Mesenchymal stem cell (in vitro differentiated cells and primary cell): ENCODE data around the gene UGT1A10. TPM values are rescaled to one million over a fixed set of nuclear protein-coding genes. Genes with fewer than 3 reads are reported as not detected.
"Not testable (repeated sequence)": the region's sequence is repeated elsewhere in the genome, so short reads cannot be mapped to it uniquely, and the experiment has no call there.

Experiments used
- DNase-seq: peaks from one replicate; pipeline ENCODE4 v3.0.0-alpha.2; 2013
- H2AFZ ChIP-seq: one replicate; pipeline ENCODE4 v1.6.1; 2013; ENCODE audit warnings: low read depth, mild to moderate bottlenecking, control low read depth, inconsistent platforms, low read length, moderate library complexity
- H2AK5ac ChIP-seq: 2 replicates; pipeline ENCODE4 v1.6.1; 2013; ENCODE audit warnings: low read length, moderate library complexity, mild to moderate bottlenecking, inconsistent platforms; ENCODE audit not compliant: severe bottlenecking
- H2BK120ac ChIP-seq: one replicate; pipeline ENCODE4 v1.6.1; 2013; ENCODE audit warnings: low read depth, mild to moderate bottlenecking, inconsistent platforms, low read length, moderate library complexity
- H2BK12ac ChIP-seq, 2 experiments: one replicate each; pipeline ENCODE4 v1.6.1; 2013; ENCODE audit warnings: inconsistent platforms in 2 of 2, low read length in 2 of 2, mild to moderate bottlenecking in 2 of 2, moderate library complexity in 2 of 2, control low read depth in 1 of 2
- H2BK15ac ChIP-seq: one replicate; pipeline ENCODE4 v1.6.1; 2013; ENCODE audit warnings: mild to moderate bottlenecking, low read depth, inconsistent platforms; ENCODE audit not compliant: poor library complexity, severe bottlenecking
- H2BK5ac ChIP-seq: 2 replicates; pipeline ENCODE4 v1.6.1; 2013; ENCODE audit warnings: low read depth, mild to moderate bottlenecking, low read length, control low read depth, inconsistent platforms; ENCODE audit not compliant: poor library complexity, severe bottlenecking
- H3K14ac ChIP-seq, 2 experiments: one replicate each; pipeline ENCODE4 v1.6.1; 2013; ENCODE audit warnings: inconsistent platforms in 2 of 2, low read length in 2 of 2, control low read depth in 1 of 2, mild to moderate bottlenecking in 1 of 2, moderate library complexity in 1 of 2
- H3K18ac ChIP-seq, 2 experiments: one replicate each; pipeline ENCODE4 v1.6.1; 2013; ENCODE audit warnings: inconsistent platforms in 2 of 2, low read length in 2 of 2, control low read depth in 1 of 2, low read depth in 1 of 2, mild to moderate bottlenecking in 1 of 2
- H3K23ac ChIP-seq, 2 experiments: one replicate each; pipeline ENCODE4 v1.6.1; 2013; ENCODE audit warnings: inconsistent platforms in 2 of 2, low read length in 2 of 2, mild to moderate bottlenecking in 2 of 2, moderate library complexity in 2 of 2, control low read depth in 1 of 2
- H3K27ac ChIP-seq: 2 replicates; pipeline ENCODE4 v1.5.1; 2013; ENCODE audit warnings: mild to moderate bottlenecking, moderate library complexity, low read length, control low read depth, inconsistent platforms; ENCODE audit not compliant: poor library complexity, severe bottlenecking
- H3K27me3 ChIP-seq, 2 experiments: 2 replicates each; pipeline versions ENCODE4 v1.6.1 to v1.7.0; 2013; ENCODE audit warnings: low read length in 2 of 2, mild to moderate bottlenecking in 2 of 2, moderate library complexity in 2 of 2, control low read depth in 1 of 2, inconsistent platforms in 1 of 2; ENCODE audit not compliant: control insufficient read depth in 1 of 2, insufficient read depth in 1 of 2
- H3K36me3 ChIP-seq, 2 experiments: 2 replicates each; pipeline versions ENCODE4 v1.6.1 to v1.7.0; 2013; ENCODE audit warnings: low read length in 2 of 2, control low read depth in 1 of 2, inconsistent platforms in 1 of 2, low read depth in 1 of 2, mild to moderate bottlenecking in 1 of 2; ENCODE audit not compliant: insufficient read depth in 2 of 2, control insufficient read depth in 1 of 2
- H3K4ac ChIP-seq, 2 experiments: one replicate each; pipeline ENCODE4 v1.6.1; 2013; ENCODE audit warnings: inconsistent platforms in 2 of 2, low read length in 2 of 2, mild to moderate bottlenecking in 2 of 2, moderate library complexity in 2 of 2, control low read depth in 1 of 2, low read depth in 1 of 2
- H3K4me1 ChIP-seq: 2 replicates; pipeline ENCODE4 v1.6.1; 2013; ENCODE audit warnings: low read depth, low read length, control low read depth; ENCODE audit not compliant: control insufficient read depth, insufficient read depth
- H3K4me2 ChIP-seq: 2 replicates; pipeline ENCODE4 v1.6.1; 2013; ENCODE audit warnings: low read length, mild to moderate bottlenecking, inconsistent platforms; ENCODE audit not compliant: poor library complexity, severe bottlenecking
- H3K4me3 ChIP-seq, 2 experiments: 2 replicates each; pipeline versions ENCODE4 v1.5.1 to v1.7.0; 2013; ENCODE audit warnings: low read length in 2 of 2, mild to moderate bottlenecking in 2 of 2, control low read depth in 1 of 2, low read depth in 1 of 2; ENCODE audit not compliant: insufficient read depth in 1 of 2
- H3K79me1 ChIP-seq: replicated peaks from 2 replicates; pipeline ENCODE4 v1.6.1; 2013; ENCODE audit warnings: mild to moderate bottlenecking, control low read depth, low read length, inconsistent platforms; ENCODE audit not compliant: poor library complexity, severe bottlenecking
- H3K9ac ChIP-seq: 2 replicates; pipeline ENCODE4 v1.7.0; 2013; ENCODE audit warnings: mild to moderate bottlenecking, low read length, moderate library complexity
- H3K9me3 ChIP-seq: 2 replicates; pipeline ENCODE4 v1.7.0; 2013; ENCODE audit warnings: mild to moderate bottlenecking, low read length; ENCODE audit not compliant: control insufficient read depth
- H4K8ac ChIP-seq: one replicate; pipeline ENCODE4 v1.6.1; 2013; ENCODE audit warnings: inconsistent platforms, mild to moderate bottlenecking, low read length, moderate library complexity
- H4K91ac ChIP-seq: one replicate; pipeline ENCODE4 v1.6.1; 2013; ENCODE audit warnings: mild to moderate bottlenecking, low read length, inconsistent platforms
- WGBS: methylation state at CpG from one replicate; pipeline ENCODE4 v1.1.7; 2013; ENCODE audit warnings: mixed read lengths; 5-methylcytosine and 5-hydroxymethylcytosine counted together
- polyA plus RNA-seq, 2 experiments: library from polyadenylated mRNA; stranded (reverse); fragments of 200-250 nt; gene quantifications; one replicate each; pipeline ENCODE4 v1.2.3, GENCODE V29; 2013

The UGT1A10 gene
- polyA plus RNA-seq (2013, experiment 1 of 2): not detected
- polyA plus RNA-seq (2013, experiment 2 of 2): not detected

- not testable (repeated sequence) for H4K91ac ChIP-seq, DNase-seq, H3K79me1 ChIP-seq, H3K36me3 ChIP-seq, H3K27ac ChIP-seq, H2BK15ac ChIP-seq, H2BK5ac ChIP-seq, H3K9me3 ChIP-seq, H3K4me2 ChIP-seq, H3K14ac ChIP-seq, H3K4me1 ChIP-seq, H2AFZ ChIP-seq, H3K4ac ChIP-seq, H3K27me3 ChIP-seq, H3K4me3 ChIP-seq, H3K9ac ChIP-seq, H3K18ac ChIP-seq, H2BK12ac ChIP-seq, H2BK120ac ChIP-seq, H4K8ac ChIP-seq, H2AK5ac ChIP-seq, H3K23ac ChIP-seq
- WGBS: 91% methylated on average over 10 of the region's 10 CpGs
Observed at GRCh38 chr2:233636306-233636705, at the start of gene UGT1A10. TSS of gene UGT1A10 (plus strand) at chr2:233636448. CDS start at chr2:233636523, 75 bp downstream.

- Histone ChIP-seq H3K27me3 (peaks cover 0 to 10% of the 10 kb centered on the region in 2 experiments), H3K23ac (no peak overlapping the region), H3K9ac (no peak overlapping the region), H2BK12ac (no peak overlapping the region), H3K18ac (no peak overlapping the region), H2BK5ac (no peak overlapping the region), H3K4me3 (no peak overlapping the region), H2BK15ac (no peak overlapping the region), H3K9me3 (no peaks in the 10 kb centered on the region), H3K36me3 (no peaks in the 10 kb centered on the region), H3K27ac (no peak overlapping the region), H3K4ac (no peak overlapping the region), H2BK120ac (no peak overlapping the region), H4K8ac (no peak overlapping the region), H3K4me1 (no peaks in the 10 kb centered on the region), H3K14ac (no peak overlapping the region), H3K4me2 (no peak overlapping the region), H4K91ac (no peak overlapping the region), H3K79me1 (no peaks in the 10 kb centered on the region), H2AK5ac (no peak overlapping the region), H2AFZ (no peak overlapping the region)
- DNase-seq: no peak
- 100% methylated on average over 1 of the region's 2 CpGs for WGBS
Observed at GRCh38 chr2:233588400-233588799, 47.8 kb upstream of the UGT1A10 start.

GRCh38 chr2:233592706-233593105, 43.5 kb upstream of the UGT1A10 start:
- H3K18ac ChIP-seq: not testable (repeated sequence)

GRCh38 chr2:233593201-233593600, 43.0 kb upstream of the UGT1A10 start:
- Histone ChIP-seq H3K36me3 (no peaks in the 10 kb centered on the region), H3K4me1 (no peaks in the 10 kb centered on the region), H4K8ac (no peak overlapping the region), H3K79me1 (no peaks in the 10 kb centered on the region), H3K14ac (no peak overlapping the region), H3K4me3 (no peak overlapping the region), H2AFZ (no peak overlapping the region), H3K9me3 (no peaks in the 10 kb centered on the region), H3K4me2 (no peak overlapping the region), H3K4ac (no peak overlapping the region), H3K27me3 (peaks cover 0 to 7% of the 10 kb centered on the region in 2 experiments), H2BK12ac (no peak overlapping the region), H3K9ac (no peak overlapping the region), H2BK5ac (no peak overlapping the region), H2AK5ac (no peak overlapping the region), H2BK120ac (no peak overlapping the region), H4K91ac (no peak overlapping the region), H3K23ac (no peak overlapping the region), H3K27ac (no peak overlapping the region), H3K18ac (no peak overlapping the region), H2BK15ac (no peak overlapping the region)
- 59% methylated on average over 6 of the region's 8 CpGs for WGBS
- DNase-seq: no peak

More at GRCh38 chr2:233592706-233593105, 43.5 kb upstream of the UGT1A10 start:
- H3K36me3 ChIP-seq, H3K9ac ChIP-seq, H3K23ac ChIP-seq, H4K8ac ChIP-seq, H2BK5ac ChIP-seq, H3K27me3 ChIP-seq, H4K91ac ChIP-seq, DNase-seq, H2AFZ ChIP-seq, H2BK15ac ChIP-seq, H3K27ac ChIP-seq, H2BK120ac ChIP-seq, H3K14ac ChIP-seq, H3K4me3 ChIP-seq, H3K9me3 ChIP-seq, H3K4me2 ChIP-seq, H3K4ac ChIP-seq, H3K79me1 ChIP-seq, H3K4me1 ChIP-seq, H2BK12ac ChIP-seq, H2AK5ac ChIP-seq: not testable (repeated sequence)
- no CpG with 5 or more reads among the region's 1 CpG for WGBS
